ENCODE measurements around the gene VIPR2.

DNA sequence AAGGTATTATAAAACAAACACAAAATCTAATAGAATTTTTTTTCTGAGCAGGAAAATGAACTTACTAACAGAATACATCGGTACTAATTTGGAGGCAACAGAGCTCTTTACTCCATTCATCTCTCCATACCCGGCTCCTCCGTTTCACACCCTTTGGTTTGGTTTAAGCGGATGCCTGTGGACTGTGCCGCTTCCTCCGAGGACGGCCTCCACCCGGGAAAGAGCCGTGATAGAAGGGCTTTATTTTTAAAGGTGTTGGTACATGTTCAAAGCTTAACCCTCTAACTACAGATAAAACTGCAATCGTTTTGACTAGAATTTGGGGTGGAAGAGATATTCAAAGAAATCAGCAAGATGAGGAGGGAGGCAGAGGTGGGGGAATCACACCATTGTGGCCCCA is 1.9 kb downstream of the VIPR2 start:
- TF ChIP-seq POLR2AphosphoS5 (IDR thresholded peaks at IDR 0.05; ENCODE audit: low read depth, low read length) (no peak), POLR2A (IDR thresholded peaks at IDR 0.05; ENCODE audit: low read depth, low read length) (no peak), SPI1 (IDR thresholded peaks at IDR 0.05; ENCODE audit: low read depth, low read length) (no peak)
